Superior temporal gyrus (tissue), 1 donor: ENCODE measurements around the gene CREBRF.
"Not testable (repeated sequence)": the region's sequence is repeated elsewhere in the genome, so short reads cannot be mapped to it uniquely, and the experiment has no call there.

Experiments used
- DNase-seq: peaks from one replicate; pipeline ENCODE4 v3.0.0-alpha.2; 2016; ENCODE audit errors: extremely low spot score

CREBRF gene

DNA sequence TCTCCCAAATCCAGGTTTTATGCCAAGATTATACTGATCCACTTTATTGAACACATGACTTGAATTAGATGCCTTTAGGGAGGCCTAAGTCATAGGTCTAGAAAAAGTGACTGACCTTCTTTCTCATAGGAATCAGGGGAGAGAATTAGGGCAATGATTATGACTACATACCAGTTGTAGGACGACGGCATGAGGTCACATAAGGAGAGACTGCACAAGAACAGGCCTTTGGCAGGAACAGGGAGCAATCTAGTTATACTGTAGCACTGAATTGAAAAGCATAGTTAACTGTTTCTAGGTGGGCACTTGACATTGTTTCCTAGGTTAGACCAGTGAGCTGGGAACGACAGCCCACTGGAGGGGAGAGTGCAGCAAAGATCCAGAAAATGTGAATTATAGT, 22.7 kb downstream of the CREBRF start:
- no peak for DNase-seq

DNA sequence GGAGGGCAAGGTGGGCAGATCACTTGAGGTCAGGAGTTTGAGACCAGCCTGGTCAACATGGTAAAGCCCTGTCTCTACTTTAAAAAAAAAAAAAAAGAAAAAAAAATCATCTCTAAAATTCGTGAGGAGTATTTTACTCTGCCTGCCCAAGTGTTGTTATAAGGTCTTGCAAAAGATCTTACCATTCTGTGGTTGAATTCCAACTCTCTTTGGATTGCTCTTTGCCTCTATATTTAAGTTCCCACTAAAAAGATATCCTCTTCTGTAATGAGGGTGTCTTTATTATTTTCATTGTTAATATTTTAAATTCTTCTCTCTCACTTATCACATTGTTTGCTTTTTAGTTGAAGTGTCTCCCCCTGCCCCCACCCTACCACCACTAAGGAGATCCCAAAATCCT, 33.4 kb downstream of the CREBRF start:
- DNase-seq: no peak

DNA sequence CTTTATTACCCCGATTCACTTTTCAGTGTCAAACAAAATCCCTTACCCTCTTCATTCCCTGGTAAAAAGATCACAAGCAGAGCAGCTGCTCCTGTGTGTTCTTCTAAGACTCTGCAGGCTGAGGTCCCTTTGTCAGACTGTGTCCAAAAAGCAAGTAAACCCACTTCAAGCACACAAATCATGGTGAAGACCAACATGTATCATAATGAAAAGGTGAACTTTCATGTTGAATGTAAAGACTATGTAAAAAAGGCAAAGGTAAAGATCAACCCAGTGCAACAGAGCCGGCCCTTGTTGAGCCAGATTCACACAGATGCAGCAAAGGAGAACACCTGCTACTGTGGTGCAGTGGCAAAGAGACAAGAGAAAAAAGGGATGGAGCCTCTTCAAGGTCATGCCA, 34.5 kb downstream of the CREBRF start:
- no peak for DNase-seq

- no peak for DNase-seq
These were observed 35.8 kb downstream of the CREBRF start for GRCh38 chr5:173091981-173092380.

DNA sequence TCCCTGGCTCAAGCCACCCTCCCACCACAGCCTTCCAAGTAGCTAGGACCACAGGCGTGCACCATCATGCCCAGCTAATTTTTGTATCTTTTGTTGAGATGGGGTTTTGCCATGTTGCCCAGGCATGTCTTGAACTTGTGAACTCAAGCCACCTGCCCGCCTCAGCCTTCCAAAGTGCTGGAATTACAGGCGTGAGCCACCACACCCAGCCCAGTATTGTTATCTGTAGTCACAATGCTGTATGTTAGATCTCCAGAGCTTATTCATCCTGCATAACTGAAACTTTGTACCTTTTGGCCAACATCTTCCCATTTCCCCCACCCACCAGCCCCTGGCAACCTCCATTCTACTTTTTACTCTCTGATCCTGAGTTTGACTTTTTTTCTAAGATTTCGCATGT, 37.5 kb downstream of the CREBRF start:
- no peak for DNase-seq

DNA sequence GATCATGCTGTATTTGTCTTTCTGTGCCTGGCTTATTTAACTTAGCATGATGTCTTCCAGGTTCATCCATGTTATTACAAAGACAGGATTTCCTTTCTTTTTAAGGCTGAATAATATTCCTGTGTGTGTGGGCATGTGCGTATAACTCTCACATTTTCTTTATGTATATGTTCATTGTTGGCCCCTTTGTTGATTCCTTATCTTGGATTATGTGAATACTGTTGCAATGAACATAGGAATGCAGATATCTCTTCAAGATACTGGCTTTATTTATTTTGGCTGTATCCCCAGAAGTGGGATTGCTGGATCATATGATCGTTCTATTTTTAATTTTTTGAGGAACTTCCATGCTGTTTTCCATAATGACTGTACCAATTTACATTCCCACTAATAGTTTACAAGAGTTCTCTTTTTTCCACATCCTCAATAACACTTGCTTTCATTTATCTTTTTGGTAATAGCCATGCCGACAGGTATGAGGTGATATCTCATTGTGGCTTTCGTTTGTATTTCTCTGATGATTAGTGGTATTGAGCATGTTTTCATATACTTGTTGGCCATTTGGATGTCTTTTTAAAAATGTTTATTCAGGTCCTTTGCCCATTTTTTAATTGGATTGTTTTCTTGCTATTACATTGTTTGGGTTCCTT, 38.0 kb downstream of the CREBRF start:
- no peak for DNase-seq

DNA sequence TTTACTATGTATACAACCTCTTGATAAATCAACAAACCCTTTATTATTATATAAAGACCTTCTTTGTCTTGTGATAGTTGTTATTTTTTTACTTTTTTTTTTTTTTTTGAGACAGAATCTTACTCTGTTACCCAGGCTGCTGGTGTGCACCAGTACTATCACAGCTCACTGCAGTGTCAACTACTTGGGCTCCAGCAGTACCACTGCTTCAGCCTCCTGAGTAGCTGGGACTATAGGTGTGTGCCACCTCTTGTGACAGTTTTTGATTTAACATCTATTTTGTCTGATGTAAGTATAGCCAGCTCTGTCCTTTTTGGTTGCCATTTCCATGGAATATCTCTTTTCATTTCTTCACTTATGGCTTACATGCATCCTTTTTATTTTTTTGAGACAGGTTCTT, 42.6 kb downstream of the CREBRF start:
- no peak for DNase-seq

DNA sequence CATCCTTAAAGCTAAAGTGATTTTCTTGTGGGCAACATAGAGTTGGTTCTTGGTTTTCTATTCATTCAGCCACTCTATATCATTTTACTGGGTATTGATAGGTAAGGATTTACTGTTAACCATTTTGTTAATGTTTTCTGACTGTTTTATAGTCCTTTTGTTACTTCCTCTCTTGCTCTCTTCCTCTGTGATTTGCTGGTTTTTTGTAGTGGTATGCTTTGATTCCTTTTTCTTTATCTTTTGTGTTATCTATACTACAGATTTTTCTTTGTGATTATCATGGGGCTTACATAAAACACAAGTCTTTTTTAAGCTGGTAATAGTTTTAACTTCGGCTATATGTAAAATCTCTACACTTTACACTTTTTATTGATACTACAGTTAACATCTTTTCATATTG, 43.3 kb downstream of the CREBRF start:
- no peak for DNase-seq

- DNase-seq: no peak
These were observed 45.1 kb downstream of the CREBRF start for GRCh38 chr5:173101245-173101644.

- no peak for DNase-seq
These were observed 47.3 kb downstream of the CREBRF start for GRCh38 chr5:173103411-173103810.

- DNase-seq: no peak
These were observed 52.8 kb downstream of the CREBRF start for GRCh38 chr5:173108914-173109313.

DNA sequence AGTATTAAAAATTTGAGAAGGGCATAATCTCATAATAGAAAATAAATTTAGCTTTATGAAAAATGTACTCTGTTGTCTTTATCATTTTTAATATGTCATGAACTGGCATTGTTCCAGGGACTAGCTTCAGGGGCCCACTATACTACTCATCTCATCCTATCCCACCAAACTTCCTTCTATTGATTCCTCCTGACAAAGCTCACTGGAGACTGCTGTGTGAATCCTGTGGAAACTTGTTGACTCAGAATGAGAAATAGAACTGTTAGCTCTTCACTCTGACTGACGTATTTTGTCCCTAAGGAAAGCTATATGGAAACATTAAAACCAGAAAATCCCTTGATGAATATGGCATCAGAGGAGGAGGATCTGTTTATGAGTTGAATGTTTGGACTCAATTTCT, 58.4 kb downstream of the CREBRF start:
- no peak for DNase-seq

- DNase-seq: no peak
These were observed 63.6 kb downstream of the CREBRF start for GRCh38 chr5:173119719-173120118.

DNA sequence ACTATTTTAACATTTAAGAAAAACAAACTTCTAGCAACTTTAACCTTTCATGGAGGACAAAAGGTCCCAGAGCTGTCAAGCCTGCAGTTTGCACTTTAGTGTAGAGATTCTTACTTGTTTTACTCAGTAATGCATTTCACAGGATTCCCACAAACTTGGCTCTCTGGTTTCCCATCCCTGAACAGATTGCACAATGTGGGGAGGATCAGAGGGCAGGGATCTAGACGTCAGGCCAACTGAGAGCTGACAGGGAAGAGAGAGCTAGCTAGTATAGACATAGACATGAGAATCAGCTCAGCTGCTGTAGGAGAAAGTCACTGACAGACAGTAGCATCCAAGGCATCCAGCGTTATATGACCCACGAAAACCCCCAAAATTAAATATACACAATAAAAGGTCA, 67.3 kb downstream of the CREBRF start:
- DNase-seq: no peak

DNA sequence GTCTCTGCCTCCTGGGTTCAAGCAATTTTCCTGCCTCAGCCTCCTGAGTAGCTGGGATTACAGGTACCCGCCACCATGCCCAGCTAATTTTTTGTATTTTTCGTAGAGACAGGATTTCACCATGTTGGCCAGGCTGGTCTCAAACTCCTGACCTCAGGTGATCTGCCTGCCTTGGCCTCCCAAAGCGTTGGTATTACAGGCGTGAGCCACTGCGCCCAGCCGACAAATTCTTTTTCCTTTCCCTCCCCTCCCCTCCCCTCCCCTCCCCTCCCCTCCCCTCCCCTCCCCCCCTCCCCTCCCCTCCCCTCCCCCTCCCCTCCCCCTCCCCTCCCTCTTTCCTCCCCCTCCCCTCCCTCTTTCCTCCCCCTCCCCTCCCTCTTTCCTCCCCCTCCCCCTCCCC, 76.0 kb downstream of the CREBRF start:
- not testable (repeated sequence) for DNase-seq

GRCh38 chr5:173138707-173139106, 82.6 kb downstream of the CREBRF start:
- no peak for DNase-seq

GRCh38 chr5:173139631-173140030, 83.5 kb downstream of the CREBRF start:
- DNase-seq: no peak

DNA sequence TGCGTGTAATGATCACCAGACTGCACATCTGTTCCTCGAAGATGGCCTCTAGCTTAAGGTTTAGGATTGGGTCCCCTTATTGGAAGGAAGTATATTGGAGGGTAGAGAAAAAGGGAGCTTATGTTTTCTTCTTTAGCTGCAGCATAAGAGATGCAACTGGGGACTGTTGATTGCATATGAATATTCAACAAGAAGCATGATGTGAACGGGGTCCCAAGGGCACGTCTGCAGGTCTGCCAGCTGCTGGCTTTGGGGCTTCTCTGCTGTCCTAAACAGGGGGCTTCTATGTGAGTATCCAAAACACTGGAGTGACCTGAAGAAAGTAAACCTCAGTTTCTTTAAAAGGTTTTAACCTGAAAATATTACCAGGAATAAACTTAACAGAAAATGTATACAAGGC, 84.6 kb downstream of the CREBRF start:
- DNase-seq: no peak

DNA sequence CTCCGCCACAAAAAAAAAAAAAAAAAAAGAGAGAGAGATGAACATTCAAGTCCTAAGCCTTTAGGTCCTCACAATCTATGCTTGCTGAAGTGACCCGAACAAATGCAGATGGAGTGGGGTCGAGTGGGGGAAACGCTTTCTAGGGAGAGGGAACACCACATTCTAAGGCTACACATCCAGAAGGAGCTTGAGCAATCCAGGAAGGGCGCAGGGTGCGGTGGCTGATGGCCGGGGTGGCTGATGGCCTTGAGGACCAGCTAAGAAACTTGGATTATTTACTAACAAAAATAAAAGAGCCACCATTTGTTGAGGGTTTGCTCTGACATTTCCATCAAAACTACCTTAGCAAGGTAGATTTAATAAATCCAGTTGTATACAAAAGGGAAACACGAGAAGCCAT, 87.4 kb downstream of the CREBRF start:
- DNase-seq: no peak

DNA sequence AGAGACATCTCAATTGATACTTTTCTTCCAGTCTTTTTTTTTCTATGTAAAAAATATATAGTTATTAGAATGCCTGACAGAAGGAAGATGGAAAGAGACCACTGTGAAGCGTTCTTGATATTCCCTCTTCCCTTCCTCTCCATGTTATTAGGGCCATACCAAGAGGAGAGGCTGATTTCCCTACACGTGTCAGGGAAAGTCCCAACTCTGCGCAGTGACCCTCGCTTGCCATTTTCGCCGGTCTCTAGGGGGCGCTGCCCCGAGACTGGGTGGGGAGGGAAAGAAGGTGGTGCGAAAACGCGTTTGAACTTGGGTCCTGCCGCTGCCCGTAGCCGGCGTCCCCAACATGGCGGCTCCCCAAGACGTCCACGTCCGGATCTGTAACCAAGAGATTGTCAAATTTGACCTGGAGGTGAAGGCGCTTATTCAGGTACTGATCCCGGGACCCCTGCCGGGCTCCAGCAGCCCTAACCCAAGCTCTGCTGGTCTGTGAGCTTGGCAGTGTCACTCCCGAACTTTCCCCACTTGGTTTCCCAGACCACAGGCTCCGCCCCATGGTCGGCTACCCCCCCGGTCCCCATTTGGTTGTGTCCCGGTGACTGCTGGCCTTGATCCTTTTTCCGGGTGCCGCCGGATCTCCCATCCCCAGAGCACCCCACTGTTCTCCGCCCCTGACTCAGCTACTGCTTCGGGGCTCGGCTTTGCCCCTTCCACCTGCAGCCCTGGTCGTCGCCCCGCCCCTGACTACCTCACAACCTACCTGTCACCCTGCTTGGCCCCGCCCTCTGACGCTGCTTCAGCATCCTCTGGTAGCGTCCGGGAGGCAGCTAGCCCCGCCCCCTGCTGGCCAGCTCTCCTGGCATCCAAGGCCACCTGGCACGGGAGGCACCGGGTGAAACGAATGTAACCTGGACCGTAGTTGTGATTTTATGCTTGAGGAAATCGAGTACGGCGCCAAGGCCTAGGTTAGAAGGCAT, 88.3 kb downstream of the CREBRF start, which contains the start of gene BNIP1:
Gene BNIP1, plus strand, starts transcription at position 332 of the 977 bp plus-strand sequence. Its CDS starts 15 bp downstream, at position 347.
- DNase-seq: peak; percentile 94

DNA sequence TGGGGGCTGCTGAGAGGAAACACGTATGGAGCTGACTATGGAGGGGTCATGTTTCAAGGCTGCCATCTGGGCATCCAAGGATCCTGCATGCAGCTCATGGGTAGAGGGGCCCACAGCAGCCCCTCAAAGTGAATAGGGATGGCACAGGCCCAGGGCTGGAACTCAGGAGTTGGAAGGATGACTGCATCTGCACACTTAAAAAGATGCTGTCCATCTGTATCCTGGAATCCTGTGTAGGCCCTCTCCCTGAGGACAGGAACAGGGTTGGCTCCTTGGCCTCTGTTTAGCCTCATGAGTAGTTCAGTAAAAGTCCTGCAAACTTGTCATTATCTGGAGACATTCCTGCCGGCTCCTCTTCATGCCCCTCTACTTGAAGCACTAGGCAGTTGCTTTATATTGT, 92.2 kb downstream of the CREBRF start:
- no peak for DNase-seq

GRCh38 chr5:173152547-173152946, 96.4 kb downstream of the CREBRF start:
- DNase-seq: no peak

- no peak for DNase-seq
These were observed 97.7 kb downstream of the CREBRF start for GRCh38 chr5:173153842-173154241.
